SK-N-MC (cell line): ENCODE results near the gene ADAMTSL3.

Experiments used
- EZH2 ChIP-seq: fragments of 200-600 bp; sonication (generic); IDR thresholded peaks from one replicate; pipeline ENCODE4 v1.6.1; 2017; ENCODE audit warnings: antibody characterized with exemption
- POLR2AphosphoS5 ChIP-seq: IDR thresholded peaks from 2 replicates; pipeline ENCODE4 v1.6.1; 2012; ENCODE audit warnings: mild to moderate bottlenecking, low read depth, low read length, borderline replicate concordance

GRCh38 chr15:83775738-83776137 is 121.8 kb downstream of the ADAMTSL3 start:
- TF ChIP-seq POLR2AphosphoS5 (no peak), EZH2 (no peak)
